ENCODE measurements around the gene CRTC1.

The CRTC1 gene

GRCh38 chr19:18699403-18700054, 16.0 kb downstream of the CRTC1 start:
- in situ Hi-C loops (cut with HindIII; ENCODE audit: low sequenced_read_pairs): no loop called here

DNA sequence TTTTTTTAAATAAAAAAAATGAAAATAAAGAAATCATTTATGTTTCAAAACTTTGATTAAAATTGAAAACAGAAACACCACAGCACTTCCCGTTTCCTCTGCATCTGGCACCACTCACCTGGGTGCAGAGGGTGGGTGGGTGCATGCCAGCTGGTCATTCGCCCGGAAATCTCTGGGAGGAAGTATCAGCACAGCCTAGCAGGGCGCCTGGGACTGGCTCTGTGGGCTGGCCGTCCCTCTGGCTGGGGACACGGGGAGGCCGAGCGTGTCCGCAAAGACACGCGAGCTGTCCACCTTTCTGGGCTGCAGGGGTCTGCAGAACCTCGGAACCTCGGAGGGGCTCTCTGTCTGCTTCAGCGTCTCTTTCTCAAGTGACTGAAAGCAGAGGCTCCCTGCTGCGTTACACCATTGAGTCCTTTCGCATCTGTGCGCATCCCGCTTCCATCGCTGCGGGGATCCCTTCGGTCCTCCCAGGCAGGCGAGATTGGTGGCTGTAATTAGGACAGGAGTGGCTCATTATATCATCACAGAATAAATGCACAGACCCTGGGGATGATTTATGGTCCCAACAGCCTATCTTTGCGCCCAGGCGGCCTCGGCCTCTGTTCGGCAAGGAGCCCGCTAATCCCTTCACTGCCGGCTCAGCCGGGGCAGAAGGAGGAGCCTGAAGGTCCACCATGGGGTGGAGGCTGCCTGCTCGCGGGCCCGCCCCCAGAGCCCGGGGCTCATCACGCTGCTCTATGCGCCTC, 17.2 kb downstream of the CRTC1 start:
- in situ Hi-C loops (cut with HindIII; ENCODE audit: low sequenced_read_pairs): no loop called here

GRCh38 chr19:18701250-18701608, 17.7 kb downstream of the CRTC1 start:
- in situ Hi-C loops (cut with HindIII; ENCODE audit: low sequenced_read_pairs): no loop called here

DNA sequence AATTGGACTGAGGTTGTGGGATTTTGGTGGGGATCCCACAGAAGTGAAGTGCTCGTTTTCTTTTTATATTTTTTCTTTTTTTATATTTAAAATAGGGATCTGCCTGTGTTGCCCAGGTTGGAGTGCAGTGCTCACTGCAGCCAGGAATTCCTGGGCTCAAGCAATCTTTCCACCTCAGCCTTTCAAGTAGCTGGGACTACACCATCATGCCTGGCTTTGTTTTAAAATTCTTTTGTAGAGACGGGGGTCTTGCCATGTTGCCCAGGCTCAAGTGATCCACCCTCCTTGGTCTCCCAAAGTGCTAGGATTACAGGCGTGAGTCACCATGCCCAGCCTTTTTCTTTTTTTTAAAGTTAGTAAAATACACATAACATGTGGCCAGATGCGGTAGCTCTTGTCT, 20.6 kb downstream of the CRTC1 start:
- in situ Hi-C loops (cut with HindIII; ENCODE audit: low sequenced_read_pairs): no loop called here

GRCh38 chr19:18704971-18705370, 21.5 kb downstream of the CRTC1 start:
- in situ Hi-C loops (cut with HindIII; ENCODE audit: low sequenced_read_pairs): no loop called here

DNA sequence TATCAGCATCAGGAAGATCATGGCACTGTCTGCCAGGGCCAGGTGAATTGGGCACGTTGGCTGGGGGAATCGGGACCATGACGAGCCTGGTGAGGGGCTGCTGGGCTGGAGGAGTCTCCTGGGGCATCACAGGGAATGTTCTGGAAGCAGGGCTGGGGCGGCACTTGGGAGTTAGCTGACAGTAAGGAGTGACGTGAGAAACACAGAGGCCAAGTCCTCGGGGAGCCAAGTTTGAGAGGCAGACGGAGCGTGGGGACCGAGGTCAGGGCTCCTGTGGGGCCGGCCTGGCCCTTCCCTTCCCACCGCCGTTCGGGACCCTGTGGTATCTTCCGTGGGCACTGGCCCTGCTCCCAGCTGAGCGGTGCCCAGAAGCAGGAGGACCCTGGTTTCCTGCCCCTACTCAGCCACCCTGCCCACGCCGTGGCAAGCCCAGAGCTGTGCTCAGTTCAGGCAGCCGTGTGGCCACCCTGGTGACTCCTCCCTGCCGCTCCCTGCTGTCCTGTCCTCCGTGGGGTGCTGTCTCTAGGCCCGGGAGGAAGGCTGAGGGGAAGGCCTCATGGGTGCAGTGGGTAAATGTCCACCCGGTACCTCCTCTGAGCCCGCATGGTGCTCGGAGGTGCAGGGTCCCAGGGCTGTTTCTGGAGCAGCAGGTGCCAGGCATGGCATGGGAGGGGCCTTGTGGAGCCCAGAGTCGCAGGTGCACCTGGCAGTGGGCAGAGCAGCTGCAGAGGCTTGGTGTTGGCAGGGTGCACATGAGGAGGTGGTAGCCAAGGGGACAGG, 25.2 kb downstream of the CRTC1 start:
- in situ Hi-C loops (cut with HindIII; ENCODE audit: low sequenced_read_pairs): no loop called here

DNA sequence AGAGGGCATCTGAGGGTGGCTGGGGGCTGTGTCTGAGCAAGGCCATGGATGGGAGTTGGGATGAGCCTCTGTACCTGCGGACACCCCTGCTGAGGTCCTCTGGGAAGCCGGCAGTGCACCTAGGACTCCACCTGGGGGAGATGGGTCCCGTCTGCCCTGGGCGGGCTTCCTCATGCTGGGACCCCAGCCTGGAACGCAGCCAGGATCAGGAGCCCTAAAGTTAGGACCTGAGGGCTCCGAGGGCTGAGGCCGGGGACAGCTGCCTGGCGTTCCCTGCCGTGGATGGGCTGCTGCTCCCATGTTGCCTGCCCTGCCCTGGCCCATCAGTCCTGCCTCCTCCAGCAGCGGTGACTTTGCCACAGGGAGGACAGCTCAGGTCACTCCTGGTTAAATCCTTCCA, 26.1 kb downstream of the CRTC1 start:
- in situ Hi-C loops (cut with HindIII; ENCODE audit: low sequenced_read_pairs): no loop called here

DNA sequence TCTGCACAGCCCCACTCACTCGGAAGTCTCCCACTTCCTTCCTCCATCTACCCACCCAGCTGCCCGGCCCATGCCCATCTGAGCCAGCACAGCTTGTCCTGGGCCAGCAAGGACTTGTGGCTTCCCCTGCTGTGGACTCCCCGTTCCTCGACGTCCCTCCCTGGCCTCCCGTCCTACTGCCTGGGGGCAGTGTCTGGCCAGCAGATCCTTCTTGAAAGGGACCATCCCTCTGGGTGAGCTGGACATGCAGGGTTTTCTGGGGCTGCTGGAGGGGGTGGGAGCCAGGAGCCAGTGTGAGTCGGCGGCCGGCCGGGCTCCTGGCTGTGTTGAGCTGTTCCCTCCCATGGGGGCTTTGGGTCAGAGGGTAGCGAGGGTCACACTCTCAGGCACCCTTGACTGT, 26.7 kb downstream of the CRTC1 start:
- in situ Hi-C loops (cut with HindIII; ENCODE audit: low sequenced_read_pairs): no loop called here

- in situ Hi-C loops (cut with HindIII; ENCODE audit: low sequenced_read_pairs): no loop called here
These were observed 27.7 kb downstream of the CRTC1 start for GRCh38 chr19:18710996-18711751.

GRCh38 chr19:18711893-18712292, 28.4 kb downstream of the CRTC1 start:
- in situ Hi-C loops (cut with HindIII; ENCODE audit: low sequenced_read_pairs): no loop called here

DNA sequence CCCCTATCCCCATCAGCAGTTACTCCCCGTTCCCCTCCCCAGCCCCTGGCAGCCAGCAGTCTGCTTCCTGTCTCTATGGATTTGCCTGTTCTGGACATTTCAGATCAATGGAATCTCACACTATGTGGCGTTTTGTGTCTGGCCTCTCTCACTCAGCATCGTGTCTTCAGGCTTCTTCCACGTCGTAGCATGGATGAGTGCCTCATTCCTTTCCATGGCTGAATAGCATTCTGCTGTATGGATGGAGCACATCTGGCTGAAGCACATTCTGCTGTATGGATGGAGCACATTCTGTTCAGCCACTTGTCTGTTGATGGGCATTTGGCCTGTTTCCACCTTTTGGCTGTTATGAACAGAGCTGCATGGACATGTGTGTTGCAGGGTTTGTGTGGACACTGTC, 29.5 kb downstream of the CRTC1 start:
- in situ Hi-C loops (cut with HindIII; ENCODE audit: low sequenced_read_pairs): no loop called here

DNA sequence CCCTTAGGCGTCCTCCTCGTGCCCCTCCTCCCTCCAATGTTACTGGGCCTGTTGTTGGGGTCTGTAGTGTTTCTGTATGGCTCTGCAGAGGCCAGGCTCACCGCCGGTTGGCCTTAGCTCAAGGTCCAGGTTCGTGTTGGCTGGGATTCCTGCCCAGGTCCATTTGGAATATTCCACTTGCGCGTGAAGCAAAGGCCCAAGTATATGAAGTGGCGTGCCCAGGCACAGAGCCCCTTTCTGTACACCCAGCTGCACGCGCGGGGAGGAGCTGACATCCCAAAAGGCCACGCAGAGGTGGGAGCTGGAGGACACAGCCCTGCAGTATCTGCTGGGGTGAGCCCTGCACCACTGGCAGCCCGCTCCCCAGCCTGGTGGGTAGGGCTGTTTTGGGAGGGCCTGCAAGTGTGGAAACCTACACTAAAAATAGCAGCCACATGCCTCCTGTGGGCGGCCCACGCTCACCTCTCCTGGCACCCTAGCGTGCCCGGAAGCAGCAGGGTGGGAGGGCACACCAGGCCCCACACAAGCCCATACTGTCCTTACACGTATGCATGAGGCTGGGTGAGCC, 30.2 kb downstream of the CRTC1 start:
- in situ Hi-C loops (cut with HindIII; ENCODE audit: low sequenced_read_pairs): no loop called here

- in situ Hi-C loops (cut with HindIII; ENCODE audit: low sequenced_read_pairs): no loop called here
These were observed 31.9 kb downstream of the CRTC1 start for GRCh38 chr19:18715416-18715815.

GRCh38 chr19:18716857-18717256, 33.4 kb downstream of the CRTC1 start:
- in situ Hi-C loops (cut with HindIII; ENCODE audit: low sequenced_read_pairs): no loop called here

- in situ Hi-C loops (cut with HindIII; ENCODE audit: low sequenced_read_pairs): no loop called here
These were observed 34.1 kb downstream of the CRTC1 start for GRCh38 chr19:18717601-18718000.

DNA sequence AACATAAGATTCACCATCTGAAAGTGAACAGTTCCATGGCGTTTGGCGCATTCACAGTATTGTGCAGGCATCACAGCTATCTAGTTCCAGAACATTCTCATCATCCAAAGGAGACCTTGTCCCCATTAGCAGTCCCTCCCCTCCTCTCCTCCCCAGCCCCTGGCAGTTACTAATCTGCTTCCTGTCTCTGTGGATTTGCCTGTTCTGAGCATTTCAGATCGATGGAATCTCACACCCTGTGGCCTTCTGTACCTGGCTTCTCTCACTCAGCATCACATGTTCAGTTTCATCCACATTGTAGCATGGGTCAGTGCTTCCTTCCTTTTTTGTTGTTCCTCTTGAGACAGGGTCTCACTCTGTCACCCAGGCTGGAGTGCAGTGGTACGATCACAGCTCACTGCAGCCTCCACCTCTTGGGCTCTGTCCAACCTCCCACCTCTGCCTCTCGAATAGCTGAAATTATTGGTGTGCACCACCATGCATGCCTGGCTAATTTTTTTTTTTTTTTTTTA, 34.6 kb downstream of the CRTC1 start:
- in situ Hi-C loops (cut with HindIII; ENCODE audit: low sequenced_read_pairs): no loop called here

- in situ Hi-C loops (cut with HindIII; ENCODE audit: low sequenced_read_pairs): no loop called here
These were observed 35.5 kb downstream of the CRTC1 start for GRCh38 chr19:18718846-18719458.

DNA sequence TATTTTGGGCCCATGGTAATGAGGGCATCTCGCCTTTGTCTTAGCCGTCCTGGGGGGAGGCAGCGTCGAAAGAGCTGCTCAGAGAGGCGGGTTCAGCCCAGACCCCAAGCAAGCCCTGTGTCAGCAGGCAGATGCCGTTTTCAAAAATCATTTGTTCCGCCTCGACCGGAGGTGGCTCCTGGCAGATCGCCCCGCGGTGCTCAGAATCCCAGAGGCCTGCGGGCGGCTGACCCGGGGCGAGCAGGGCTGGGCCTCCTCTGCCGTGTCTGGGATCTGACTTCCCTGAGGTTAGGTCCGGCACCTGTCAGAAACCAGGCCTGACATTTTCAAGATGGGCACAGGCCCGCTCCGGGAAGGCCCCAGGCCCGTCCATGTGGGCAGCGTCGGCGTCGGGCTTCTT, 36.1 kb downstream of the CRTC1 start:
- in situ Hi-C loops (cut with HindIII; ENCODE audit: low sequenced_read_pairs): no loop called here

- in situ Hi-C loops (cut with HindIII; ENCODE audit: low sequenced_read_pairs): no loop called here
These were observed 40.4 kb downstream of the CRTC1 start for GRCh38 chr19:18723871-18724377.
